BLaER1 (cell line): ENCODE results near the gene CEBPB.
"Not testable (repeated sequence)": the region's sequence is repeated elsewhere in the genome, so short reads cannot be mapped to it uniquely, and the experiment has no call there.

Experiments used
- H3K27ac ChIP-seq: shearing (Covaris generic); formaldehyde crosslinking; 2 replicates; pipeline ENCODE4 v1.8.1; 2022
- H3K27me3 ChIP-seq: shearing (Covaris generic); formaldehyde crosslinking; 2 replicates; pipeline ENCODE4 v1.8.1; 2022
- H3K36me3 ChIP-seq: shearing (Covaris generic); formaldehyde crosslinking; 2 replicates; pipeline ENCODE4 v1.8.1; 2022
- H3K4me1 ChIP-seq: shearing (Covaris generic); formaldehyde crosslinking; 2 replicates; pipeline ENCODE4 v1.8.1; 2022
- H3K4me2 ChIP-seq: shearing (Covaris generic); formaldehyde crosslinking; 2 replicates; pipeline ENCODE4 v1.8.1; 2022
- H3K4me3 ChIP-seq: shearing (Covaris generic); formaldehyde crosslinking; 2 replicates; pipeline ENCODE4 v1.8.1; 2022
- H3K9ac ChIP-seq: shearing (Covaris generic); formaldehyde crosslinking; 2 replicates; pipeline ENCODE4 v1.8.1; 2022
- H3K9me3 ChIP-seq: shearing (Covaris generic); formaldehyde crosslinking; 2 replicates; pipeline ENCODE4 v1.8.1; 2022
- H4K20me1 ChIP-seq: shearing (Covaris generic); formaldehyde crosslinking; 2 replicates; pipeline ENCODE4 v1.8.1; 2022
- Cebpa-rat ChIP-seq: shearing (Covaris generic); IDR thresholded peaks from 2 replicates; pipeline ENCODE4 v1.8.1; 2022

CEBPB gene

GRCh38 chr20:50197463-50198179, 7.0 kb downstream of the CEBPB start:
- no peak overlapping the region for H3K27ac ChIP-seq
- no peak overlapping the region for H3K4me2 ChIP-seq
- no peak for TF ChIP-seq Cebpa-rat
- peaks cover 8% of the 10 kb centered on the region; the same call in 1 of the 2 replicates for H3K36me3 ChIP-seq
- no peaks in the 10 kb centered on the region for H3K27me3 ChIP-seq
- no peaks in the 10 kb centered on the region; the same call in 1 of the 2 replicates for H3K9me3 ChIP-seq
- peaks cover 29% of the 10 kb centered on the region for H4K20me1 ChIP-seq
- no peak overlapping the region for H3K4me3 ChIP-seq
- peaks cover 19% of the 10 kb centered on the region for H3K4me1 ChIP-seq
- no peak overlapping the region for H3K9ac ChIP-seq

- Histone ChIP-seq H3K9ac (no peak overlapping the region), H3K36me3 (peaks cover 8% of the 10 kb centered on the region; the same call in 1 of the 2 replicates), H3K9me3 (no peaks in the 10 kb centered on the region; the same call in 1 of the 2 replicates), H3K27me3 (no peaks in the 10 kb centered on the region), H3K4me2 (no peak overlapping the region), H3K4me3 (no peak overlapping the region), H3K4me1 (peaks cover 13% of the 10 kb centered on the region), H4K20me1 (peaks cover 23% of the 10 kb centered on the region), H3K27ac (no peak overlapping the region)
- TF ChIP-seq Cebpa-rat, result no peak
These were observed 7.6 kb downstream of the CEBPB start for GRCh38 chr20:50198180-50198666.

- no peak for TF ChIP-seq Cebpa-rat
- Histone ChIP-seq H3K4me3 (no peak overlapping the region), H3K27me3 (no peaks in the 10 kb centered on the region), H3K27ac (no peak overlapping the region), H4K20me1 (peaks cover 18% of the 10 kb centered on the region), H3K36me3 (peaks cover 8% of the 10 kb centered on the region; the same call in 1 of the 2 replicates), H3K4me2 (no peak overlapping the region), H3K9me3 (peaks cover 2% of the 10 kb centered on the region; the same call in 1 of the 2 replicates), H3K9ac (no peak overlapping the region), H3K4me1 (peaks cover 8% of the 10 kb centered on the region)
These were observed 8.1 kb downstream of the CEBPB start for GRCh38 chr20:50198716-50199115.

- H3K9ac ChIP-seq, result no peak overlapping the region
These were observed 9.1 kb downstream of the CEBPB start for GRCh38 chr20:50199703-50200102.

GRCh38 chr20:50200482-50201104, 10.0 kb downstream of the CEBPB start:
- H3K4me3 ChIP-seq, result no peak overlapping the region
- H3K27ac ChIP-seq, result no peak overlapping the region
- H3K36me3 ChIP-seq, result no peaks in the 10 kb centered on the region
- H3K9me3 ChIP-seq, result peaks cover 12% of the 10 kb centered on the region
- H4K20me1 ChIP-seq, result no peaks in the 10 kb centered on the region
- no peak for TF ChIP-seq Cebpa-rat
- no peaks in the 10 kb centered on the region for H3K4me1 ChIP-seq
- no peak overlapping the region for H3K4me2 ChIP-seq
- no peak overlapping the region for H3K9ac ChIP-seq
- no peaks in the 10 kb centered on the region for H3K27me3 ChIP-seq

More at GRCh38 chr20:50199703-50200102, 9.1 kb downstream of the CEBPB start:
- Histone ChIP-seq H4K20me1 (peaks cover 8% of the 10 kb centered on the region; the same call in 1 of the 2 replicates), H3K27ac (no peak overlapping the region), H3K36me3 (no peaks in the 10 kb centered on the region), H3K4me3 (no peak overlapping the region), H3K27me3 (no peaks in the 10 kb centered on the region), H3K9me3 (peaks cover 12% of the 10 kb centered on the region), H3K4me2 (no peak overlapping the region), H3K4me1 (no peaks in the 10 kb centered on the region)
- no peak for TF ChIP-seq Cebpa-rat

- H3K9me3 ChIP-seq, result peaks cover 12% of the 10 kb centered on the region
- not testable (repeated sequence) for H3K4me2 ChIP-seq, H3K27me3 ChIP-seq, H3K36me3 ChIP-seq, H3K4me1 ChIP-seq, H4K20me1 ChIP-seq, H3K27ac ChIP-seq, H3K4me3 ChIP-seq, H3K9ac ChIP-seq
These were observed 11.1 kb downstream of the CEBPB start for GRCh38 chr20:50201710-50202109.

- H3K27ac ChIP-seq, result no peak overlapping the region
- H3K27me3 ChIP-seq, result no peaks in the 10 kb centered on the region
- no peak overlapping the region for H3K9ac ChIP-seq
- no peak overlapping the region for H3K4me2 ChIP-seq
- H3K4me3 ChIP-seq, result no peak overlapping the region
- no peaks in the 10 kb centered on the region for H4K20me1 ChIP-seq
- TF ChIP-seq Cebpa-rat, result no peak
- no peaks in the 10 kb centered on the region for H3K36me3 ChIP-seq
- H3K4me1 ChIP-seq, result no peaks in the 10 kb centered on the region
- H3K9me3 ChIP-seq, result peaks cover 12% of the 10 kb centered on the region
These were observed 12.0 kb downstream of the CEBPB start for GRCh38 chr20:50202677-50203076.

GRCh38 chr20:50203951-50204937, 13.6 kb downstream of the CEBPB start:
- no peak overlapping the region for H3K27ac ChIP-seq
- H3K4me1 ChIP-seq, result no peaks in the 10 kb centered on the region
- H3K9ac ChIP-seq, result no peak overlapping the region
- peaks cover 12% of the 10 kb centered on the region for H3K9me3 ChIP-seq
- H4K20me1 ChIP-seq, result no peaks in the 10 kb centered on the region
- H3K36me3 ChIP-seq, result no peaks in the 10 kb centered on the region
- no peak overlapping the region for H3K4me2 ChIP-seq
- no peaks in the 10 kb centered on the region for H3K27me3 ChIP-seq
- H3K4me3 ChIP-seq, result no peak overlapping the region
- TF ChIP-seq Cebpa-rat, result no peak

- no peaks in the 10 kb centered on the region for H4K20me1 ChIP-seq
- TF ChIP-seq Cebpa-rat, result no peak
- no peak overlapping the region for H3K4me2 ChIP-seq
- no peak overlapping the region for H3K9ac ChIP-seq
- H3K4me1 ChIP-seq, result peaks cover 14% of the 10 kb centered on the region
- no peak overlapping the region for H3K27ac ChIP-seq
- H3K27me3 ChIP-seq, result no peaks in the 10 kb centered on the region
- no peak overlapping the region for H3K4me3 ChIP-seq
- H3K36me3 ChIP-seq, result no peaks in the 10 kb centered on the region
- peaks cover 12% of the 10 kb centered on the region for H3K9me3 ChIP-seq
These were observed 16.4 kb downstream of the CEBPB start for GRCh38 chr20:50207026-50207425.
